ENCODE data around the gene MNX1. TPM values are rescaled to one million over a fixed set of nuclear protein-coding genes. Genes with fewer than 3 reads are reported as not detected.
A peak's percentile ranks its signal among the peaks of the same experiment; 100 is the strongest.

The MNX1 gene
- total and polyA plus RNA-seq, 2 of the 4 experiments (the other 2 are of a cell fraction): not detected

GRCh38 chr7:156984174-156984891 is 26.1 kb downstream of the MNX1 start:
- no peak overlapping the region for H2BK5ac ChIP-seq (ENCODE audit: low read depth, low read length, poor library complexity, severe bottlenecking)
- in situ Hi-C loops (cut with MboI; ENCODE audit: low sequenced_read_pairs) (no loop called here), dilution Hi-C loops (cut with HindIII; ENCODE audit: low sequenced_read_pairs, unreplicated experiment) (no loop called here), intact Hi-C loops (cut with micrococcal nuclease) (no loop called here)
- peak; percentile 28 for DNase-seq
- no peak overlapping the region for H3K18ac ChIP-seq (ENCODE audit: low read depth, low read length)
- H2AFZ ChIP-seq (replicated peaks; ENCODE audit: low read length, poor library complexity): no peak overlapping the region
- H3K4me3 ChIP-seq (ENCODE audit: insufficient read depth, low read depth, low read length): no peak overlapping the region
- no peak overlapping the region for H2BK15ac ChIP-seq (ENCODE audit: low read depth, low read length)
- H3K27me3 ChIP-seq (ENCODE audit: control insufficient read depth, insufficient read depth, low read length): no peaks in the 10 kb centered on the region; the same call in 1 of the 2 replicates
- no peak overlapping the region for H2BK20ac ChIP-seq (ENCODE audit: low read depth, low read length)
- H4K5ac ChIP-seq (ENCODE audit: low read depth, low read length): no peak overlapping the region
- no peak overlapping the region for H2AK9ac ChIP-seq (replicated peaks; ENCODE audit: low read depth, low read length, poor library complexity)
- TF ChIP-seq CEBPB (IDR thresholded peaks at IDR 0.05; ENCODE audit: low read depth, low read length): no peak
- no peak for TF ChIP-seq RFX5 (IDR thresholded peaks at IDR 0.05; ENCODE audit: low read depth, low read length)
- TF ChIP-seq BHLHE40 (IDR thresholded peaks at IDR 0.05; ENCODE audit: low read depth, low read length): peak; percentile 24; the same call in 1 of the 2 replicates
- WGBS, 2 experiments (ENCODE audit: extremely low coverage in 2 of 2, insufficient read length in 1 of 2): 100% methylated on average over 1 of the region's 14 CpGs; no CpG with 5 or more reads in 1 of the 2 experiments
- no peak overlapping the region for H3K14ac ChIP-seq (replicated peaks; ENCODE audit: low read depth, low read length)
- H4K8ac ChIP-seq (ENCODE audit: low read depth in 2 of 2, low read length in 2 of 2): no peak overlapping the region
- no peaks in the 10 kb centered on the region for H3K4me1 ChIP-seq (ENCODE audit: control insufficient read depth, insufficient read depth, low read length)
- H4K20me1 ChIP-seq (ENCODE audit: insufficient read depth, low read length): no peaks in the 10 kb centered on the region
- H3K27ac ChIP-seq (ENCODE audit: insufficient read depth, low read length): no peak overlapping the region; the same call in 1 of the 2 replicates
- no peak overlapping the region for H3K9ac ChIP-seq (ENCODE audit: low read depth, low read length)
- ChIA-PET CTCF (interaction anchor here (0.8 kb wide), 1 partner anchor 9 kb away, joined by 3 read pairs; no protein-coding TSS in a partner anchor), POLR2A (ENCODE audit: unreplicated experiment) (no interaction called here)
- no peaks in the 10 kb centered on the region for H3K79me1 ChIP-seq (ENCODE audit: low read depth in 1 of 2, low read length in 2 of 2)
- no TSS peak for BruUV-seq (replicated peaks)
- H3K9me1 ChIP-seq (ENCODE audit: insufficient read depth, low read length): no peaks in the 10 kb centered on the region
- no peak overlapping the region for H3K4ac ChIP-seq (ENCODE audit: low read depth, low read length)
- H2AK5ac ChIP-seq (ENCODE audit: low read depth, low read length): no peak overlapping the region
- peak overlapping the region; percentile 66 for H3K4me2 ChIP-seq (ENCODE audit: low read depth, low read length)
- no peak overlapping the region for H3K23ac ChIP-seq (ENCODE audit: low read depth, low read length)
- no peak overlapping the region for H2BK120ac ChIP-seq (ENCODE audit: low read depth, low read length)
- peak; percentile 50 for ATAC-seq (ENCODE audit: low read depth)
- no peak overlapping the region for H3K56ac ChIP-seq (ENCODE audit: extremely low read depth, insufficient read depth, low read length)
- H3K36me3 ChIP-seq (ENCODE audit: control insufficient read depth, insufficient read depth, low read length): no peaks in the 10 kb centered on the region
- no peak overlapping the region for H4K91ac ChIP-seq (ENCODE audit: insufficient read depth, low read depth, low read length)
- peaks cover 2% of the 10 kb centered on the region; the same call in 1 of the 2 replicates for H3K9me3 ChIP-seq (ENCODE audit: control insufficient read depth, insufficient read depth, low read length)

All from IMR-90 (cell line).